HPDE6-E6E7 (cell line): ENCODE results near the gene PTPN13.

ENCODE experiments used
- DNase-seq: peaks from one replicate; pipeline ENCODE4 v3.0.0; 2011; ENCODE audit warnings: missing footprints; ENCODE audit errors: extremely low spot score

The PTPN13 gene

GRCh38 chr4:86593688-86594558 lies at the start of gene PTPN13:
TSS of gene PTPN13 (plus strand) at chr4:86594315. CDS start at chr4:86635257, 40,942 bp downstream.
- DNase-seq: peak; percentile 96

GRCh38 chr4:86547140-86547539 lies 47.0 kb upstream of the PTPN13 start:
- DNase-seq: no peak

GRCh38 chr4:86549163-86549788 lies 44.8 kb upstream of the PTPN13 start:
- no peak for DNase-seq

- DNase-seq: no peak
Observed at GRCh38 chr4:86551387-86551786, 42.7 kb upstream of the PTPN13 start.

- no peak for DNase-seq
Observed at GRCh38 chr4:86554646-86555045, 39.5 kb upstream of the PTPN13 start.

- no peak for DNase-seq
Observed at GRCh38 chr4:86556791-86557415, 37.2 kb upstream of the PTPN13 start.

- peak; percentile 23 for DNase-seq
Observed at GRCh38 chr4:86557526-86557925, 36.6 kb upstream of the PTPN13 start.

- DNase-seq: no peak
Observed at GRCh38 chr4:86558258-86558657, 35.9 kb upstream of the PTPN13 start.

GRCh38 chr4:86558797-86559196 lies 35.3 kb upstream of the PTPN13 start:
- peak; percentile 51 for DNase-seq

GRCh38 chr4:86560447-86560846 lies 33.7 kb upstream of the PTPN13 start:
- DNase-seq: no peak

- no peak for DNase-seq
Observed at GRCh38 chr4:86561256-86561655, 32.9 kb upstream of the PTPN13 start.

- DNase-seq: no peak
Observed at GRCh38 chr4:86563416-86563815, 30.7 kb upstream of the PTPN13 start.

- no peak for DNase-seq
Observed at GRCh38 chr4:86564795-86565194, 29.3 kb upstream of the PTPN13 start.

GRCh38 chr4:86565651-86566050 lies 28.5 kb upstream of the PTPN13 start:
- no peak for DNase-seq

GRCh38 chr4:86569103-86569870 lies 24.8 kb upstream of the PTPN13 start:
- DNase-seq: no peak

GRCh38 chr4:86579941-86580340 lies 14.2 kb upstream of the PTPN13 start:
- DNase-seq: no peak

GRCh38 chr4:86582410-86582809 lies 11.7 kb upstream of the PTPN13 start:
- no peak for DNase-seq

- peak; percentile 43 for DNase-seq
Observed at GRCh38 chr4:86586160-86586572, 7.9 kb upstream of the PTPN13 start.

GRCh38 chr4:86586626-86587380 lies 7.3 kb upstream of the PTPN13 start:
- DNase-seq: no peak

GRCh38 chr4:86587381-86588140 lies 6.6 kb upstream of the PTPN13 start:
- DNase-seq: no peak
